Mammary epithelial cell (primary cell): ENCODE data around the gene PRICKLE4.

Experiments
- EZH2 ChIP-seq: IDR thresholded peaks from 2 replicates; pipeline ENCODE4 v1.6.1; 2012; ENCODE audit warnings: low read length, inconsistent platforms, borderline replicate concordance
- TF ChIP-seq, protein P1 (sequence below), 2 donors: IDR thresholded peaks in 1 of 2; conservative IDR thresholded peaks in 1 of 2; 2 replicates each; pipeline ENCODE4 v1.5.1; 2011 to 2012; ENCODE audit warnings: inconsistent platforms in 2 of 2, low read length in 2 of 2, mild to moderate bottlenecking in 2 of 2, control low read depth in 1 of 2, low read depth in 1 of 2; ENCODE audit not compliant: insufficient read depth in 1 of 2; ENCODE audit errors: extremely low read depth in 1 of 2

DNA sequence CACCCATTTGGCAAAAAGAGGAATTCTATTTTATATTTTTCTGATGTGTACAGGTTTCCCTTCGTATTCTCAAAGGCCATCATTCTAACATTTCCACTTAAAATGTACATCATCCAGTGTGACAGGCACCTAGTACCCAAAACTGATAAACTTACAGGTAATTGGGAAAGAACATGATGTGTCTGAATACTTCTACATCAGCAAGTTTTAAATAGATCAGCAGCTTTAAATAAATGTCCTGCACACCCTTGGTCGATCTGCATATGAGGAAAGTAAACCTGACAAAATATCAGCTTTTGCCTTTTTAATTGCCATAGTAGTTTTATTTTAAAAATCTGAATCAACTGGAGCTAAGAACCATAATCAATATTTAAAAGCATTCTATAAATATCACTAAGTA, 33.4 kb downstream of the PRICKLE4 start:
- TF ChIP-seq, protein P1, sequence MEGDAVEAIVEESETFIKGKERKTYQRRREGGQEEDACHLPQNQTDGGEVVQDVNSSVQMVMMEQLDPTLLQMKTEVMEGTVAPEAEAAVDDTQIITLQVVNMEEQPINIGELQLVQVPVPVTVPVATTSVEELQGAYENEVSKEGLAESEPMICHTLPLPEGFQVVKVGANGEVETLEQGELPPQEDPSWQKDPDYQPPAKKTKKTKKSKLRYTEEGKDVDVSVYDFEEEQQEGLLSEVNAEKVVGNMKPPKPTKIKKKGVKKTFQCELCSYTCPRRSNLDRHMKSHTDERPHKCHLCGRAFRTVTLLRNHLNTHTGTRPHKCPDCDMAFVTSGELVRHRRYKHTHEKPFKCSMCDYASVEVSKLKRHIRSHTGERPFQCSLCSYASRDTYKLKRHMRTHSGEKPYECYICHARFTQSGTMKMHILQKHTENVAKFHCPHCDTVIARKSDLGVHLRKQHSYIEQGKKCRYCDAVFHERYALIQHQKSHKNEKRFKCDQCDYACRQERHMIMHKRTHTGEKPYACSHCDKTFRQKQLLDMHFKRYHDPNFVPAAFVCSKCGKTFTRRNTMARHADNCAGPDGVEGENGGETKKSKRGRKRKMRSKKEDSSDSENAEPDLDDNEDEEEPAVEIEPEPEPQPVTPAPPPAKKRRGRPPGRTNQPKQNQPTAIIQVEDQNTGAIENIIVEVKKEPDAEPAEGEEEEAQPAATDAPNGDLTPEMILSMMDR (conservative IDR thresholded peaks at IDR 0.05 in 1 of 2, IDR thresholded peaks at IDR 0.05 in 1 of 2; ENCODE audit: extremely low read depth in 1 of 2, insufficient read depth in 1 of 2, low read depth in 1 of 2, low read length in 2 of 2), result no peak
- no peak for TF ChIP-seq EZH2
